ENCODE results near the gene PIK3R5. TPM values are rescaled to one million over a fixed set of nuclear protein-coding genes. Genes with fewer than 3 reads are reported as not detected.
A peak's percentile ranks its signal among the peaks of the same experiment; 100 is the strongest.

Gene PIK3R5
- total RNA-seq, 1 experiment from 2014 or later, result 2.5 TPM

DNA sequence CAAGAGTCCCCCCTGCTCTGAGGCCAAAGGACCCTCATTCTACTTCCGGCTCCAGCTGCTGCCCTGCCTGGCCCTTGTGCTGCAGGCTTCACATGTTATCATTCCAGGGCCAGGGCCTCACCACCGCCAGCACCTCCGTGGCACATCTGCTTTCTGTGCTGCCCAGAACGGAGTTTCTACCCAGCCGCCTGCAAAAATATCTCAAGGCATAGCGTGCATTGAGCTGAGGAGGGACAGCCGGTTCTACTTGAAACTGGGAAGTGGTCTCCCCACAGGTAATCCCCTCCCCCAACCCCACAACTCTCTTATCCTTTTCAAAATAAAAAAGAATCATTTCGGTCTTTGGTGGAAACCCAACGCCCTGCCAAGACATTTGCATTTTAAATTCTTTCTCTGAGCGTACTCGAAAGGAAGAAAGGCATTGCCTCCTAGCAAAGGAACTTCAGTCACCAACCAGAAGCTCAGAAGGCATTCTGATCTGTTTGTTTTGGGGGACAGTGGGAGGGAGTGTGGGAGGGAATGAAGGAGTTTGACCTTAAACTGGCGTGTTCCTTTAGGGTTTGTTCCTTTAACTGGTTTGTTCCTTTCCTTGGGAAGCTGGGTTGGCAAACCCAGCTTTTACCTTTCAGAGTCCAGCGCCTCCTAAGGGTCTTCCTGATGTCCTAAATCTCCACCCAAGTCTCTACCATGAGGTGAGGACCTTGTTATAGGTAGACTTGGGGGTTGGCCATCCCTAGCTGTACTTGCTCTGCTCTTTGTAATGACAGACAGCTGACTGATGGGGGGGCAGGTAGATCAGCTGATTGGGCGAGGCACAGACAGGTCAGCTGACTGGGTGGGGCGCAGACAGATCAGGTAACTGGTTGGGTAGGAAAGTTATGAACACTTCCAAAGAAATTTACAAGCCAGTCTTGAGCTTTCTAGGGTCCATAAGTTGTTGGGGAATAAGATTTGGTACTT is 64.6 kb downstream of the PIK3R5 start:
- H3K27me3 ChIP-seq (ENCODE audit: insufficient read depth, low read length), result peaks cover 3% of the 10 kb centered on the region; the same call in 1 of the 2 replicates
- ChIA-PET CTCF (no interaction called here), POLR2A (no interaction called here), RAD21 (ENCODE audit: low non-redundant PET in 1 of 2, low total read pairs in 2 of 2, uncharacterized antibody in 2 of 2, unreplicated experiment in 2 of 2) (no interaction called here)
- ATAC-seq (no peak), DNase-seq (ENCODE audit: low read depth, low spot score) (no peak)
- H3K36me3 ChIP-seq (ENCODE audit: control insufficient read depth in 1 of 2, insufficient read depth in 2 of 2, low read length in 2 of 2), result no peaks in the 10 kb centered on the region
- no peak overlapping the region for H3K9ac ChIP-seq (ENCODE audit: low read length)
- no TSS peak for BruUV-seq (replicated peaks)
- no peak overlapping the region for H2AFZ ChIP-seq (ENCODE audit: low read depth, low read length, poor library complexity, severe bottlenecking)
- no peak overlapping the region for H3K4me3 ChIP-seq (replicated peaks in 1 of 2; ENCODE audit: low read depth in 1 of 2, low read length in 2 of 2)
- H3K27ac ChIP-seq (ENCODE audit: low read depth, low read length), result no peak overlapping the region
- H3K4me1 ChIP-seq (ENCODE audit: control insufficient read depth in 1 of 2, insufficient read depth in 2 of 2, low read length in 2 of 2), result no peaks in the 10 kb centered on the region
- TF ChIP-seq, protein P1, sequence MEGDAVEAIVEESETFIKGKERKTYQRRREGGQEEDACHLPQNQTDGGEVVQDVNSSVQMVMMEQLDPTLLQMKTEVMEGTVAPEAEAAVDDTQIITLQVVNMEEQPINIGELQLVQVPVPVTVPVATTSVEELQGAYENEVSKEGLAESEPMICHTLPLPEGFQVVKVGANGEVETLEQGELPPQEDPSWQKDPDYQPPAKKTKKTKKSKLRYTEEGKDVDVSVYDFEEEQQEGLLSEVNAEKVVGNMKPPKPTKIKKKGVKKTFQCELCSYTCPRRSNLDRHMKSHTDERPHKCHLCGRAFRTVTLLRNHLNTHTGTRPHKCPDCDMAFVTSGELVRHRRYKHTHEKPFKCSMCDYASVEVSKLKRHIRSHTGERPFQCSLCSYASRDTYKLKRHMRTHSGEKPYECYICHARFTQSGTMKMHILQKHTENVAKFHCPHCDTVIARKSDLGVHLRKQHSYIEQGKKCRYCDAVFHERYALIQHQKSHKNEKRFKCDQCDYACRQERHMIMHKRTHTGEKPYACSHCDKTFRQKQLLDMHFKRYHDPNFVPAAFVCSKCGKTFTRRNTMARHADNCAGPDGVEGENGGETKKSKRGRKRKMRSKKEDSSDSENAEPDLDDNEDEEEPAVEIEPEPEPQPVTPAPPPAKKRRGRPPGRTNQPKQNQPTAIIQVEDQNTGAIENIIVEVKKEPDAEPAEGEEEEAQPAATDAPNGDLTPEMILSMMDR (IDR thresholded peaks at IDR 0.05 in 2 of 3, conservative IDR thresholded peaks at IDR 0.05 in 1 of 3; ENCODE audit: borderline replicate concordance in 1 of 3, insufficient read depth in 1 of 3, low read depth in 2 of 3, low read length in 2 of 3), result 0 out of 6 replicates have a peak, but pooled peaks of 1 of the 3 experiments have one; percentile 14
- TF ChIP-seq JUND (IDR thresholded peaks at IDR 0.05), result no peak
- no peaks in the 10 kb centered on the region for H3K9me3 ChIP-seq (ENCODE audit: control insufficient read depth in 1 of 2, insufficient read depth in 1 of 2, low read depth in 1 of 2, low read length in 2 of 2)
- H3K9me2 ChIP-seq (ENCODE audit: insufficient read depth), result no peaks in the 10 kb centered on the region
- no peaks in the 10 kb centered on the region for H3K79me2 ChIP-seq (ENCODE audit: insufficient read depth, low read length)
- intact Hi-C loops (cut with micrococcal nuclease), result no loop called here
- no peak overlapping the region for H3K4me2 ChIP-seq (ENCODE audit: low read length)
- no peaks in the 10 kb centered on the region for H4K20me1 ChIP-seq (ENCODE audit: insufficient read depth)

DNA sequence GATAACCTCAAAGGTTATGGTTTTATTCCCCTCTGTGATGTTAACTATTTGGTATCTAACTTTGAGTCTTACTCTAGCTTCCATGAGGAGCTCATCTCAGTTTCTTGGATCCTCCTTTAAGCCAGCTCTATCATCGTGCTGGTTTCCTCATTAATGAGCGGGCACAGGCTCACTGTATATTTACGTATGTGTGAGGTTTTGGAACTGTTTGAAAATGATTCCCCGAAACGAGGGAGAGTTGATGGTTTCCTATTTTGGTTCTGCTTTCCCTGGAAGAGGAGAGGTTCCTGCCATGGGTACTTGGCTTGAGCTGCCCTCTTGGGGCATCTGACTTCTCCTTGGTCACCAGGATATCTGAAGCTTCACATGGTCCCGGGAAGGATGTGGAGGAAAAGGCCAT is 65.3 kb downstream of the PIK3R5 start:
- H3K4me2 ChIP-seq (ENCODE audit: low read length), result no peak overlapping the region

More for the DNA sequence above, 65.3 kb downstream of the PIK3R5 start:
- CTCF ChIA-PET, result no interaction called here
- Histone ChIP-seq H4K20me1 (ENCODE audit: insufficient read depth) (no peaks in the 10 kb centered on the region), H3K9me3 (ENCODE audit: control insufficient read depth in 1 of 2, insufficient read depth in 1 of 2, low read depth in 1 of 2, low read length in 2 of 2) (no peaks in the 10 kb centered on the region), H3K79me2 (ENCODE audit: insufficient read depth, low read length) (no peaks in the 10 kb centered on the region), H3K27ac (ENCODE audit: low read depth, low read length) (no peak overlapping the region), H3K9ac (ENCODE audit: low read length) (no peak overlapping the region), H3K27me3 (ENCODE audit: insufficient read depth, low read length) (peaks cover 3% of the 10 kb centered on the region; the same call in 1 of the 2 replicates), H3K9me2 (ENCODE audit: insufficient read depth) (no peaks in the 10 kb centered on the region), H3K4me1 (ENCODE audit: control insufficient read depth in 1 of 2, insufficient read depth in 2 of 2, low read length in 2 of 2) (no peaks in the 10 kb centered on the region), H2AFZ (ENCODE audit: low read depth, low read length, poor library complexity, severe bottlenecking) (no peak overlapping the region), H3K36me3 (ENCODE audit: control insufficient read depth in 1 of 2, insufficient read depth in 2 of 2, low read length in 2 of 2) (no peaks in the 10 kb centered on the region), H3K4me3 (replicated peaks in 1 of 2; ENCODE audit: low read depth in 1 of 2, low read length in 2 of 2) (no peak overlapping the region)
- BruUV-seq (replicated peaks), result no TSS peak
- no peak for TF ChIP-seq POLR2A (IDR thresholded peaks at IDR 0.05; ENCODE audit: borderline replicate concordance, extremely low read depth, insufficient read depth, insufficient read length)
- no peak for TF ChIP-seq SP1 (IDR thresholded peaks at IDR 0.05; ENCODE audit: low read depth)
- TF ChIP-seq EGR1 (IDR thresholded peaks at IDR 0.05; ENCODE audit: low read depth), result no peak
- POLR2A ChIA-PET, result no interaction called here
- RAD21 ChIA-PET (ENCODE audit: low non-redundant PET in 1 of 2, low total read pairs in 2 of 2, uncharacterized antibody in 2 of 2, unreplicated experiment in 2 of 2), result no interaction called here
- DNase-seq (ENCODE audit: low read depth, low spot score) (no peak), ATAC-seq (no peak)
- intact Hi-C loops (cut with micrococcal nuclease), result no loop called here

Data from HCT116 (cell line).